ENCODE data around the gene KCNQ5.

DNA sequence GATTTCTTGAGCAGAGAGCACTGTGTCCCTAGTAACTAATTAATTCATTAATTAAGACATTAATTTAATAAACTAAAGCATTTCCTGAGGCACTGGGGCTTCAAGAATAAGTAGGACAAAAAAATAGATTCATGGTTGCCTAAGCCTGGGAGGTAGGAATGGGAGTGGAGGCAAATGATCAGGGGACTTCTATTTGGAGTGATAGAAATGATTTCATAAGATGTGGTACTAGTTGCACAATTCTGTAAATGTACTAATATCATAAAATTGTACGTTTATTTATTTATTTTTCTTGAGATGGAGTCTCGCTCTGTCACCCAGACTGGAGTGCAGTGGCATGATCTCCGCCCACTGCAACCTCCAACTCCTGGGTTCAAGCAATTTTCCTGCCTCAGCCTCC, 316.2 kb downstream of the KCNQ5 start:
- TF ChIP-seq, protein P1, sequence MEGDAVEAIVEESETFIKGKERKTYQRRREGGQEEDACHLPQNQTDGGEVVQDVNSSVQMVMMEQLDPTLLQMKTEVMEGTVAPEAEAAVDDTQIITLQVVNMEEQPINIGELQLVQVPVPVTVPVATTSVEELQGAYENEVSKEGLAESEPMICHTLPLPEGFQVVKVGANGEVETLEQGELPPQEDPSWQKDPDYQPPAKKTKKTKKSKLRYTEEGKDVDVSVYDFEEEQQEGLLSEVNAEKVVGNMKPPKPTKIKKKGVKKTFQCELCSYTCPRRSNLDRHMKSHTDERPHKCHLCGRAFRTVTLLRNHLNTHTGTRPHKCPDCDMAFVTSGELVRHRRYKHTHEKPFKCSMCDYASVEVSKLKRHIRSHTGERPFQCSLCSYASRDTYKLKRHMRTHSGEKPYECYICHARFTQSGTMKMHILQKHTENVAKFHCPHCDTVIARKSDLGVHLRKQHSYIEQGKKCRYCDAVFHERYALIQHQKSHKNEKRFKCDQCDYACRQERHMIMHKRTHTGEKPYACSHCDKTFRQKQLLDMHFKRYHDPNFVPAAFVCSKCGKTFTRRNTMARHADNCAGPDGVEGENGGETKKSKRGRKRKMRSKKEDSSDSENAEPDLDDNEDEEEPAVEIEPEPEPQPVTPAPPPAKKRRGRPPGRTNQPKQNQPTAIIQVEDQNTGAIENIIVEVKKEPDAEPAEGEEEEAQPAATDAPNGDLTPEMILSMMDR (IDR thresholded peaks at IDR 0.05) = no peak
- no peak for TF ChIP-seq SIN3A (IDR thresholded peaks at IDR 0.05; ENCODE audit: borderline replicate concordance, insufficient read depth, low read depth, low read length)

All from Panc1 (cell line).